IPS-15b (cell line): ENCODE data around the gene TEX29.

Experiments used
- H3K27me3 ChIP-seq: one replicate; pipeline ENCODE4 v1.6.1; 2013; ENCODE audit warnings: low read length; ENCODE audit not compliant: control insufficient read depth, insufficient read depth
- H3K36me3 ChIP-seq: one replicate; pipeline ENCODE4 v1.6.1; 2013; ENCODE audit warnings: low read length; ENCODE audit not compliant: control insufficient read depth, insufficient read depth
- H3K4me1 ChIP-seq: one replicate; pipeline ENCODE4 v1.6.1; 2013; ENCODE audit warnings: mild to moderate bottlenecking, low read length; ENCODE audit not compliant: control insufficient read depth, insufficient read depth
- H3K4me3 ChIP-seq: one replicate; pipeline ENCODE4 v1.5.1; 2013; ENCODE audit warnings: low read depth, low read length
- H3K9ac ChIP-seq: one replicate; pipeline ENCODE4 v1.6.1; 2013; ENCODE audit warnings: low read depth, mild to moderate bottlenecking, low read length
- H3K9me3 ChIP-seq: one replicate; pipeline ENCODE4 v1.6.1; 2013; ENCODE audit warnings: mild to moderate bottlenecking, low read length; ENCODE audit not compliant: control insufficient read depth, insufficient read depth

TEX29 gene

GRCh38 chr13:111385183-111385857 lies 64.9 kb downstream of the TEX29 start:
- Histone ChIP-seq H3K36me3 (no peaks in the 10 kb centered on the region), H3K4me1 (no peaks in the 10 kb centered on the region), H3K27me3 (no peaks in the 10 kb centered on the region), H3K9ac (no peak overlapping the region), H3K9me3 (no peaks in the 10 kb centered on the region), H3K4me3 (no peak overlapping the region)

- H3K4me1 ChIP-seq, result no peaks in the 10 kb centered on the region
- no peaks in the 10 kb centered on the region for H3K9me3 ChIP-seq
- H3K4me3 ChIP-seq, result no peak overlapping the region
- no peak overlapping the region for H3K9ac ChIP-seq
- no peaks in the 10 kb centered on the region for H3K36me3 ChIP-seq
- H3K27me3 ChIP-seq, result no peaks in the 10 kb centered on the region
Measured at GRCh38 chr13:111387026-111387871, 66.8 kb downstream of the TEX29 start.

- Histone ChIP-seq H3K9ac (no peak overlapping the region), H3K27me3 (no peaks in the 10 kb centered on the region), H3K4me3 (no peak overlapping the region), H3K36me3 (no peaks in the 10 kb centered on the region), H3K9me3 (no peaks in the 10 kb centered on the region), H3K4me1 (no peaks in the 10 kb centered on the region)
Measured at GRCh38 chr13:111387945-111388600, 67.6 kb downstream of the TEX29 start.

- Histone ChIP-seq H3K27me3 (no peaks in the 10 kb centered on the region), H3K4me3 (no peak overlapping the region), H3K36me3 (no peaks in the 10 kb centered on the region), H3K4me1 (no peaks in the 10 kb centered on the region), H3K9ac (no peak overlapping the region), H3K9me3 (no peaks in the 10 kb centered on the region)
Measured at GRCh38 chr13:111388851-111389500, 68.5 kb downstream of the TEX29 start.

GRCh38 chr13:111389621-111390521 lies 69.4 kb downstream of the TEX29 start:
- no peaks in the 10 kb centered on the region for H3K36me3 ChIP-seq
- H3K9ac ChIP-seq, result no peak overlapping the region
- H3K4me1 ChIP-seq, result no peaks in the 10 kb centered on the region
- H3K4me3 ChIP-seq, result no peak overlapping the region
- no peaks in the 10 kb centered on the region for H3K27me3 ChIP-seq
- no peaks in the 10 kb centered on the region for H3K9me3 ChIP-seq

GRCh38 chr13:111390522-111391270 lies 70.3 kb downstream of the TEX29 start:
- H3K4me3 ChIP-seq, result no peak overlapping the region
- H3K27me3 ChIP-seq, result no peaks in the 10 kb centered on the region
- H3K9me3 ChIP-seq, result no peaks in the 10 kb centered on the region
- no peaks in the 10 kb centered on the region for H3K4me1 ChIP-seq
- H3K36me3 ChIP-seq, result no peaks in the 10 kb centered on the region
- H3K9ac ChIP-seq, result no peak overlapping the region

GRCh38 chr13:111392486-111392885 lies 72.0 kb downstream of the TEX29 start:
- H3K36me3 ChIP-seq, result no peaks in the 10 kb centered on the region
- H3K9me3 ChIP-seq, result no peaks in the 10 kb centered on the region
- H3K4me1 ChIP-seq, result no peaks in the 10 kb centered on the region
- no peaks in the 10 kb centered on the region for H3K27me3 ChIP-seq
- H3K4me3 ChIP-seq, result no peak overlapping the region
- no peak overlapping the region for H3K9ac ChIP-seq

GRCh38 chr13:111393221-111393790 lies 72.9 kb downstream of the TEX29 start:
- Histone ChIP-seq H3K9me3 (no peaks in the 10 kb centered on the region), H3K27me3 (no peaks in the 10 kb centered on the region), H3K36me3 (no peaks in the 10 kb centered on the region), H3K4me3 (no peak overlapping the region), H3K4me1 (no peaks in the 10 kb centered on the region), H3K9ac (no peak overlapping the region)
